AG20443 (cell line): ENCODE data around the gene RTRAF.
A peak's percentile ranks its signal among the peaks of the same experiment; 100 is the strongest.

Experiments
- DNase-seq: peaks from one replicate; pipeline ENCODE4 v3.0.0; 2012; ENCODE audit warnings: low spot score, mixed read lengths

Gene RTRAF

DNA sequence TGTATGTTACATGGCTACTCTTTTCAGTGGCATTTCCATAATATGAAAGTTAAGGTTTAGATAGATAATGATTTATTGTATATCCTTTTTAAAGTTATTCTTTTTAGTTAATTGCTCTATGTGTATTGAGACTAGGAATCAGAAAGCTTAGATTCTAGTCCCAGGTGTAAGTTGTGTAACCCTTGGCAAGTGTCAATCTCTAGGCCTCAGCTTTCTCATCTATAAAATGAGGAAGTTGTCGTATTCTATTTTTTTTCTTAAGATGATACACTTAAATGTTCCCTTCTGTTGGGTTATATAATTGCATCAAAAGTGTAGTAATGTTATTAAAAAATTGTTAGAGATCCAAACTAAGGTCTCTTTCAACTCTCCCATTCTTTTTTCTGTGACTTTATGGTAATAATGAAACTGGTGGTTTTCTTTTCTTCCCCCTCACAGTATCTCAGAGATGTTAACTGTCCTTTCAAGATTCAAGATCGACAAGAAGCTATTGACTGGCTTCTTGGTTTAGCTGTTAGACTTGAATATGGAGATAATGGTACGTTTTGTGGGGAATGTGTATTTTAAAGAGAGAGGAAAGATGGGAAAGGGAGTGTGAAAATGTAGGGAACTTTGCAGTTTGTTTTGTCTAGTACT, 4.1 kb downstream of the RTRAF start:
- DNase-seq = no peak

DNA sequence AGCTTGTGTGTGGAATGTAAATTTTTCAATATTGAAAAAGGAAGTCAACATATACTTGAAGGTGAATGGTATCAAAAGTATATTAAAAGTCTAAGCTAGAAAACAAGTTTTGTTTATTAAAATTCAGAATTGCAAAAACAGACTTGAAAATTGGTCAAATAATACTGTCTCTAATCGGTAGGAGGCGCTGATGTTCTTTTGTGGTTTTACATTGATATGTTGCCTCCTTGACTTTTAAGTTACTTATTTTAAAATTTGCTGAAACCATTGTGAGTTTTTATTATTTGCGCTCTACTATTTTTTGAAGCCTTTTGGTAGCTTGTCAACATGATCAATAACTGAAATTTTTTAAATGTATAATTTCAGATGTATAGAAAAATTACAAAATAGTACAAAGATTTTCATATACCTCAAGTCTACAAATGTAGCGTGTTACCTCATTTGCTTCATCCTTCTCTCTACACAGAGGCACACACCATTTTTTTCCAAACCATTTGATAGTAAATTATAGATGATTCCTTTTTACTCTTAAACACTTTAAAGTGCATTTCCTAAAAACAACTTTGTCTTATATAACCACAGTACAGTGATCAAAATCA, 6.9 kb downstream of the RTRAF start:
- no peak for DNase-seq

DNA sequence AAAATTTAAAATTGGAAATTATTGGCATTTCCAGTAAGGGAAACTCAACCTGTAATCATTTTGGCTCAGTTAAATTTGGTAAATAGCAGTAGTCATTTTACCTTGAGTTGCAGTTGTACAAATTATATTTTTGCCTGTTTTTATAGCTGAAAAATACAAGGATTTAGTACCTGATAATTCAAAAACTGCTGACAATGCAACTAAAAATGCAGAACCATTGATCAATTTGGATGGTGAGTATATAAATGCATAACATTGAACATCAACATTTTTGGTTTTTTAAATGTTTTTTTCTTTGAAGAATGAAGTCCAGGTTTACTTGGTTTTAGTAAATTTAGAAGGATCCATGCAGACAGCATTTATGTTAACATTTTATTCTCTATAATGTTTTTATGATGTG, 9.0 kb downstream of the RTRAF start:
- no peak for DNase-seq

DNA sequence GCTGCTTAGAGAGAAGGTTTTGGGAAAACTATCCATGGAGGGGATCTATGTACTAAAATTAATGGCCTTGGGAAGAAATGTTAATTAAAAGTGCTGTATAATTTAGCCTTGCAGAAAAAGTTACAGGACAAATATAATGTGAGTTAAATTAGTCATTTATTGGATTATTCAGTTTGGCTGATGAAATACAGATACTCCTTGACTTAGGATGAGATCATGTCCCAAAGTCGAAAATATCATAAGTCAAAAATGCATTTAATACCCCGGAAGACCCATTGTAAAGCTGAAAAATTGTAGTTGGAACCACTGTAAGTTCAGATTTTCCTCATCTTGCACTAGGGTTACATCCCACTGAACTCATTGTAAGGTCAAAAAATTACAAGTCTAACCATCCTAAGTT, 9.7 kb downstream of the RTRAF start:
- DNase-seq = no peak

DNA sequence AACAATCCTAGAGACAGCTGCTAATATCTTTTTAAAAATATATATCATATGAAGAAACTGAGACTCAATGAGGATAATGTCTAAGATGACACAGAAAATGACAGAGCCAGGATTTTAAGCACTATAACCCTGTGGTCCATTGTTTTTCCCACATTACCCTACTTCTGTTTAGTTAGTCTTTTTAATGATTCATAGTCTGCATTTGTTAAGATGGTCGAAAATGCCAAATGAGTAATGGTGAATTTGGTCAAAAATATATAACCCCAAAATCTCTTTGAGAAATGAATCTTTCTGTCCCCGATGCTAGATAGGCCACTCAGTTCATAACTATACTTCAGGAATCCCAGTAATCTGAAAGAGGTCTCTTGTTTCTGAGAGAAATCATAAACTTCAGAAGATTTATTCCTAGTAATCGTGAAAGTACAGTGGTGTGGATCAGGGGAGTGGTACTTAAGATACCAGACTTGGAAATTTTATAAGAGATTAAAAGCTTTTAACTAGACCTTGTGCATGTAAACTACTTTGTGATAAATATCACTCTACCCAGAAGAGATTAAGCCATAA, 10.8 kb downstream of the RTRAF start:
- DNase-seq = no peak

DNA sequence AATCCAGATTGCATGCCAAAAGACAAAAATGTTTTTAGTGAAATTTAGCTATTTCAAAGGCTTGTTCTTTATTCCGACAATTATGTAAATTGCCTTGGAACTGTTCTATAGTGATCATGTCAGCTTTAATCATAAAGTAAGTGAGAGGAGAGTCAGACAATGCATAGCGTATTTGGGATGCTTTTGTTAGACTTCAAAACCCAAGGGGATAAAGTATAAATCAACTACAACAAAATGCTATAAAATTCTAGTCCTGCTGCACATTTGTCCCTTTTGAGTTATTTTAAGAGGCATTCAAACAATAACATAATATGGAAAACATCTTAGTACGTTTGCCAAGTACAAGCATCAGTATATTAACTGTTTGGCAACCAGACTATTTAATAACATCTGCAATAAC, 11.3 kb downstream of the RTRAF start:
- no peak for DNase-seq

DNA sequence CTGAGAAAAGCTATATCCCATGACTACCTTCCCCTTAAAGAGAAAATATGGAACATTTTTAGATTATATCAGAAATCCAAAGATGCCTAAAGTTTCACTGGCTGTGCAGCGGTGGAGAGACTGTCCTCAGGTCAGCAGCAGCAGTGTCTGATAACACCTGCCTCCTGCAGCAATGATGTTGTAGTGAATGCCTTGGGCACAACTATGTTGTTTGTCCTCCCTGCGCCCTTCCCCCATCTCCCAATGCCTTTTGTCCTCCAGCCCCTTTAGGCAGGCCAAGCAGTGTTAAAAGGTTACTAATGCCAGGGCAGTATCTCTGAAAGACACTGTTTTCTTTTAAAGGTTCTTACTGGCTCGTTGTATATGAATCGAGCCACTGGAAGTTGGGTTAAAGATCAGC, 13.2 kb downstream of the RTRAF start:
- no peak for DNase-seq

DNA sequence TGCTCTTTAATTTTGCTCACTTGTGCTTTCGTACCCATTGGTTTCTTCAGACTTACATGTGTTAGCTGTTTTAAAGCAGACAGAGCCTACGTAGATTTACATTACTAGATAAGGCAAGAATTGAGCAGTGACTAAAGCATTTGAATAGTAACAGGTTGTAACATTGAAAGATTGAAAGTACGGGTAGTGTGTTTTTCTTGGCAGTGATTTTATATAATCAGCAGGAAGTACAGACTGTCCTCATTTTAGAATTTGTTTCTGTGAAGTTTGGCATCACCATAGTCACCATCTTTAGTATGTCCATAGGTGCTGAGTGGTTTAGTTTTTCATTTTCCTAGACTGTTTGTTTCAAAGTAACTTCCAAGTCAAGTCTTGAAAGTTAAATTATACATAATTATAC, 14.0 kb downstream of the RTRAF start:
- DNase-seq = no peak

DNA sequence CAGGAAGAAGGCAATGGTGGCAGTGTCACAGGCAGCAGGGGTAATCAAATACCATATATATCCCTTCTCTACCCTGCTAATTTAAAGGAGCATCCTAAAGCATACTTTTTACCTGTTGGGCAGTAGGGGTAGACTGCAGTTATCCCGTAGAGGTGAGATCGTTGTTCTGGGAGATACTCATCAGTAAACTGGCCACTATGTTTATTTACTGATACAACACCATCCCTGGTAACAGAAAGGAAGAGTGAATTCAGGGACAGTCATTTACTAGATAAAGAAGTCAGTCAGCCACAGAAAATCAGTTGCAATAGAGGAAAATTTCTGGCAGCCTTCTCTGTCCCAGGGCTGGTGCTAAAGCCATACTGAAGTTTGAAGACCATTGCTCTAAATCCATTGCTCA, 16.3 kb downstream of the RTRAF start:
- DNase-seq = no peak

DNA sequence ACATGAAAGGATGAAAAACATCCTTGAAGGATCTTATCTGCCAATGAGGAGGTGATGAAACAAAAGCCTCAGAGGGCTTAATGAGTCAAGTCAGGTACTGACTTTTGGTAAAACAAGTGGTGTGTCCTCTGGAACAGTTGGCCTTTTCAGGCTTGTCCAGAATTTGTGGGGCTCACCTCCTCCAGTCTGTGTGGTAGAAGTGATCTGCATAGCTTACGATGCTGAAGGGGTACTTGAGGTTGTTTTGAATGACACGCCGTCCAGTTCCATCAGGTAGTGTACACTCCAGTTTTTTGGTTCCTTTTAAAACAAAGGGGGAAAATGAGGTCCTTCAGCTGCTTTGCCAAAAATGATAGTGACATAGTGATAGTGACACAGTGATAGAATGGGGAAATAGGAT, 17.0 kb downstream of the RTRAF start:
- no peak for DNase-seq

DNA sequence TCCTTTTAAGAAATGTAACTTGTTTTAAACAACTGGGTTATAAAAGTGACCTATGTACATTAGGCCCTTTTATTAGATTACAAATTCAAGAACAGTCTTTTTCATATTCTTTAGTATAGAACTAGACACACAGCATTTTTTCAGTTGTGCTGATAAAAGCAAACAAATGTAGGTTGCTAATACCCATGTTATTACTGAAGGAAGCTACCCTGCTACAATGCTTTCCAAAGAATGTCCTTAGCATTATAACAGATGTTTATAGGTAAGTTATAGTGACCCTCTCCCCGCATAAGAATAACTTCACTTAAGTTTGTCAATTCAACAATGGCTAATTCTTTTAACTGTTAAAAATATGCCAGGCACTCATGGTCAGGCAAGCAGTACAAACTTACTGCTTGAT, 17.9 kb downstream of the RTRAF start:
- no peak for DNase-seq

DNA sequence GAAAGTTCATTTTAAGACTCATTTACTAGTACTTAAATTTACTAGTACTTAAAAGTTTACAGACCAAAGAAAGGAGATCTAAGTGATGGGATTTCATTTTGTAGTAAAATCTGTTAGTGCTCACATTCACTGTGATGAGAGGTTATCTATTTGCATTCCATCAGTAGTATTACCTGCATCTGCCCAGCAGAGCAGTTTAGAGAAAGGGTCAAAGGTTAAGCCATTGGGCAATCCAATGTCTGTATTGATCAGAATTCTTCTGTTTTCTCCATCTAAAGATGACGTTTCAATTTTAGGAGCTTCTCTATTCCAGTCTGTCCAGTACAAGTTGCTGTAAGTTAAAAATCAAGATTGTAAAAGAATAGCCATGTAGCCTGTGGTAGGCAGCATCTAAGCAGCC, 18.3 kb downstream of the RTRAF start:
- DNase-seq = no peak

DNA sequence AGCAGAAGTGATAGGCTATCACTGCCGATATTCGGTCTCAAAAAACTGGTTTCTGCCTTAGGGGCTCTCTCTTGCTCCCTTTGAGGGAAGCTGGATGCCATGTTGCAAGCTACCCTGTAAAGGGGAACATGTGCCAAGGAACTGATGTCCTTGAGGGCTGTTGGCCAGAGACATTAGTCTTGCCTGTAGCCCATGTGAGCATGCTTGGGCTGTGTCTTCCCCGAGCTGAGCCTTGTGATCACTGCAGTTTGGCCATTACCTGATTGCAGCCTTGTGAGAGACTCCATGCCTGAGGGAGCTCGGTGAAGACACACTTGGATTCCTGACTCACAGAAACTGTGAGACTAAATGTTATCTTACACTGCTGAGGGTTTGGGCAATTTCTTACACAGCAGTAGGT, 18.8 kb downstream of the RTRAF start:
- DNase-seq = no peak

DNA sequence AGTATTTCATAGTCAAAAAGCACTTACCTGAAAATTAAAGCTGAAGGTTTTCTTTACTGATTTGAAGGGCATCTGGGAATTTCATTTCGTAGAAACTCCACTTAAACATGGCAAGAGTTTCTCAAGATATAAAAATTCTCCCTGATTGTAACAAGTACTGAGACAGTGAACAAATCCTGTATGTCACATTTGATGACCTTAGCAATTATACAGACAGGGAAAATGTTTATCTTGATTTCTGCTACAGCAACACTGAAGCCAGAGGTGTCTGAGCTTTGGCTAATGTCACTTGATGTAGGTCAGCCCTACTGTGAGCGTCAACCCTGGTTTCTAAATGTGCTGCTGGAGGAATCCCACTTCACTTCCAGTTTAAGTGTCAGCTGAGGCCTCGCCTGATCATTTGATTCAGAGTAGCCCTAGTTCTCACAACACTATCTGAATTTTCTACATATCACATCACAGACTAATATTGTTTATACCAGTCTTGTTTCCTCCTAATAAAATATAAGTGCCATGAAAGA, 20.9 kb downstream of the RTRAF start:
- DNase-seq = no peak

DNA sequence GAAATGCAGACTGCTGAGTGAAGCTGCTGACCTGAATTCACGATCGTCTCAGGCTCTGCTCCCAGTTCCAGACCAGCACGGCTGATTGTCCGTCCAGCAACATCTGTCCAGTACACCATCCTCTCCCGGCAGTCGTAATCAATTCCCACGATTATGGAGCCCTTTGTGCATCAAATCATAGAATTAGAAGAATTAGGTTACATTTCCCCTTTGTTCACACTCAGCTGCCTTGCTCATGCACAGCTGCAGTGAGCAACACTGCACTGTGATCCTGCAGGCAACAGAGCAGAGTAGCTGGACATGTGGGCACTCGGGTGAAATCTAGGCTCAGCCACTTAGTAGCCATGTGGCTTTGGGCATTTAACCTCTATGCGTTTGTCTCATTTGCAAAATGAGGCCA, 22.2 kb downstream of the RTRAF start:
- no peak for DNase-seq

DNA sequence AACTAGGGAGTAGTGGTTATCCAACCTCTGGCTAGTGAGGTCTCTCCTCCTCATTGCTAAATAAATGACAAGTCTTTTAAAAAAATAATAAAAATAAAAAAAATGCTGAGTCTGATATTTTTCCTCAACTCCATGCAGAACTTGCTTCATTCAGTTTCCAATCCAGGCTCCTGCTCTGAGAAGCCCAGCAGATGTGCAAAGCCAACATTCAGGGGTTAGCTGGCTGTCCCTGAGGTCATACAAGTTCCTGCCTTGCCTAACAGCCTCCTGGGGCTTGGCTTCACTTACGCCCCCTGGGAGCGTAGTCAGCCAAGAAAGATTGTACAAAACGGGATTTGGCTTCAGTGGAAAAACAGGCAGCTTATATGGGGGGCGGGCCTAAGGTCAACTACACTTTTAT, 23.3 kb downstream of the RTRAF start:
- DNase-seq = peak; percentile 30

DNA sequence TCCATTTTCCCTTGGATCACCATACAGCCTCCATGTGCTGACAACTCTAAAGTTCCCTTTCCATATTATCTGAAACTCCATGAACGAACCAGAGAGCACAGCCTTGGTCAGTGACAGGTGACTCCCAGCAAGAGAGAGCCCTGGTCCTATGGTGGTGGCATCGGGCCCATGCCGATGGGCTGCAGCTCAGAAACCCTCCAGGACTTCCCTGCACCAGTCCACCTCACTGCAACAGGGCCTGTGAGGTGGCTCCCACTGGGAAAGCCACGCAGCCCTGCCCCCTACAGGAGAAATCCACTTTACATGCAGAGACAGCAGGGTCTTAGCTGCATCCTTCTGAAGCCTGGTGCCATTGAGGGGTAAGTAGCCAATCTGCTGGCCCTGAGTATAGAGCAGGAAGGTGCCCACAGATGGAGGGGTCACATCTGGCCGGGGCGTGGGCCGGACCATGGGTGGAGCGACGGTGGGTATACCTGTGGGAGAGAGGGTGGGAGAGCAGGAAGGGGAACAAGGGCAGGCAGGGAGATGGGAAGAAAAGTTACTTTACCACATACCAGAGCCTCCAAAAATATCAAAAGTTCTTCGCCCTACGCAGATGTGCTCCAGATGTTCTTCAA, 24.7 kb downstream of the RTRAF start:
- DNase-seq = no peak

DNA sequence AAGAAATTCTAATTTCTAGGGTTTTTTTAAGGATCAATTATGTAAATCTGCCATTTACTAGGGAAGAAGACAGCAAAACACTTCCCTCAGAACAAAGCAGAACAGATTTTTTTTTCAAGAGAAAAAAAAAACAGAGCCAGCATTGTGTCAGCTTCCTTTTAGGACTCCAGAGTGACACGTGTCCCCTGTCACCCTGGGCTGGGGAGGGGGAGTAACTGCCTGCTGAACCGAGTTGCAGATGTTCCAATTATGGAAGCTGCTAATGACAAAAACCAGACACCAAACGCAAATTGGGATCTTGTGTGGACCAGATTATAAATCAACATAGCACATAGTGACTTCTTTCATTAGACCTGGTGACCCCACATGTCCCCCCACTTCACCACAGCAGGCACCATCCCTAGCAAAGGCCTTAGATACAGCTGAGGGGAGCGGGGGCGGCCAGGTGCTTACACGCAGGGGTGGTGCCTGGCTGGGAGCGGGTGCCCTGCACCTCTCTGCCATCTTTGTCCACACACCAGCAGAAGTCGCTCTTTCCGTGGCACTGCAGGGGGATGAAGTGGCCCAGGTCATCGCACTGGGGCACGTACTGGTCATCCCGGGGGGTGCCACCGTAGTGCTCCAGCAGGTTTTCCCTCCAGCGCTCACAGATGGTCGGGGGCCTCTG, 25.4 kb downstream of the RTRAF start:
- no peak for DNase-seq

DNA sequence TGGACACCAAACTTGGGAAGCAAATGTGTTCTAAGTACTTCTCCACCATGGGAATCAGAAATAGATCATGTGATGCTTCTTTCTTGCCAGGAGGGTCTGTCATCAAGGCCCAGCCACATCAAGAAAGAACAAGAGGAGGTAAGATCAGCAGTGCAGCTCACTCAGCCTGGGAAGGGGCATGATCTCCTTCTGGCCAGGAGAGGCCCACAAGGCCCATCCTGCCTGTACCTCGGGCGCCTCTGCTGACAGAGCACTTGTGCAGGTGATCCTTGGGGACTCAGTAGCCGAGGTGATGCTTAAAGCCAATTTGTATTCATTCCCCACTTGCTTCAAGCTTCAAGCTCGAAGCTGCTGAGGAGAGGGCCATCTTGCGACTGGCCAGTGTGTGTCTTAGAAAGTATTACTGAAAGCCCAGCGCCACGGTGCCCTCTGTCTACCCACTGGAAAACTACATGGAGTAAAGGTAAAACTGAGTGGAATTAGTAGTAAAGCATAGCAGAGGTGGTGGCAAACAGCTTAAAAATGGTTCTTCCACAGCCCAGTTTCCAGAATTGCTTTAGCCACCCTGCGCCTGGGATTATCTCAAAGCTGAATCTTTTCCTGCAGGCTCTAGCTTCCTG, 26.2 kb downstream of the RTRAF start:
- DNase-seq = peak; percentile 21

DNA sequence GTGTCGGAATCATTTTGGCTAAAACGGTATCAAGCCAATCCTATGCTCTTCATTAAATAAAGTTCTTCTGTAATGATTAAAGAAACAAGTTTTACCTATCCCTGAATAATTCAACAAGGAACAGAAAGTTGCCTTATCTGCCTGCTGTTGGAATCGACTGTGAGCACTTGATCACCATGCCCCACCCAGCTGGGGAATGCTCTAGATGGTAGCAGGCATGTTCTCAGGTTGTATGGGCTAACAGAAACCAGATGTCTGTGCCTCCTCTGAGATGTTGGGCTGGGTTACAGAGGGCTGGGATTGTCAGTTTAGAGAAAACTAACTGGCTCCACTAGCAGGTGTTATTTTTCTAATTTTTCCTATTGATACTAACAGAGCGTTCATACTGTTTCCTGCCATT, 28.9 kb downstream of the RTRAF start:
- peak; percentile 70 for DNase-seq

DNA sequence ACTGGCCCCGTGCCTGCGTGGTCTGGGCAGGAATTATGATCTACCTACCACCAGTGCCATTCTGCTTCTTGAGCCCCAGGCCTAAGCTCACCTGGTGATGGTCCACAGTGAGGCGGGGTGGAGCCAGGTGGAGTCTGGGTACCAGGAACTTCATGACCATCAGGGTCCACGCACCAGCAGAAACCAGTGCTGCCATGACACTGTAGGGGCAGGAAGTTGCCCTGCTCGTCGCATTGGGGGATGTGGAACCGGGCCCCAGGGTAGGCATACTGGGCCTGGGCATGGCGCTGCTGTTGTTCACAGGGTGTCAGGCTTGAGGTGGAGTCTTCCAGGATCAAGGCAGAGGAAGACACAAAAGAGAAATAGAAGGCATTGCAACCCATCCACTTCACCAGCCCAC, 29.6 kb downstream of the RTRAF start:
- DNase-seq = no peak

DNA sequence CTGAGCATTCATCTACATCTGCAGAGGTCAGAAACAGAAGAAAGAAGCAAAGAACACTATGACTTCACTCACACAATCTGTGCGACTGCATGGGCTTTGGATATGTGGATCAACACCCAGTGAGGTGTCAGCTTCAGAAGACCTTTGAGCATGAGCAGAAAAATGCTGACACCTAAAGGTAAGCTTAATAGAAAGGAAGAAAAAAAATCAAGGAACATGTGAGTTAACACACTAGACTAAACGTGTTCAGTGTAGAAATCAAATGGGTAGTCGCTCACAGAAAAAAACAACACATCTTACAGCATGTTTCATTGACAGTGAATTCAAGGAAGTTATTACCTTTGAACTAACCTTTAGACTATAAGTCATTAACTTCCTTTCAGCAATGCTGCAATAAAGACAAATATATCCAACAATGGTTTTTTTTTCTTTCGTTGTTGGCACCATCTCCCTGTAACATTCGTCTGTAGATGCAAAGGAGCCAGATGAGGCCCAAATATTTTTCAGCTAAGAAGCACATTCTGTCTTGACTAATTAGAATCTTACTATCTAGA, 30.9 kb downstream of the RTRAF start:
- no peak for DNase-seq
